ENCODE results near the gene C11orf86. TPM values are rescaled to one million over a fixed set of nuclear protein-coding genes. Genes with fewer than 3 reads are reported as not detected.

The C11orf86 gene
- total RNA-seq, 1 experiment from 2014 or later: 0.25 TPM

DNA sequence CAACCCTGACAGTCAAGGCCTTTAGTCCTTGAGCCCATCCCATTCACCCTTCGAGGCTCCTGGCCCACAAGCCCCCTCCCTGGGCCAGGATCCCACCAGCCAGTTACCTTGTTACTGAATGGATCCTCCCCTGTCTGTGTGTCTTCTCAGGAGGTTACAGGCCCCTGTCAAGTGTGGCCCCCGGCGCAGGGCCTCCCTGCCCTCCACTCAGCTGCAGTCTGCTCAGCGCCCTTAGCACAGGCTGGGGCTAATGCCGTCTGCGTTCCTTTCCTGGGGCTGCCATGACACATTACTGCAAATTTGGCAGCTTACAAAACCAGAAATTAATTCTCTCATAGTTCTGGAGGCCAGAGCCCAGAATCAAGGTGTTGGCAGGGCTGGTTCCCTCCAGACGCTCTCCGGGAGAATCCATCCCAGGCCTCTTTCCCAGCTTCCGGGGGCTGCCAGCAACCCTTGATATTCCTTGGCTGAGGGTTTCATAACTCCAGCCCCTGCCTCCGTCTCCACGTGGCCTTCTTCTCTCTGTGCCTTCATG lies 38.5 kb downstream of the C11orf86 start:
- Histone ChIP-seq H3K79me2 (ENCODE audit: insufficient read depth, low read length) (no peaks in the 10 kb centered on the region), H3K9me2 (ENCODE audit: insufficient read depth) (no peaks in the 10 kb centered on the region), H3K9ac (ENCODE audit: low read length) (no peak overlapping the region), H3K4me3 (replicated peaks in 1 of 2; ENCODE audit: low read depth in 1 of 2, low read length in 2 of 2) (no peak overlapping the region), H3K36me3 (ENCODE audit: control insufficient read depth in 1 of 2, insufficient read depth in 2 of 2, low read length in 2 of 2) (no peaks in the 10 kb centered on the region), H3K27me3 (ENCODE audit: insufficient read depth, low read length) (no peaks in the 10 kb centered on the region), H4K20me1 (ENCODE audit: insufficient read depth) (no peaks in the 10 kb centered on the region), H3K4me1 (ENCODE audit: control insufficient read depth in 1 of 2, insufficient read depth in 2 of 2, low read length in 2 of 2) (no peaks in the 10 kb centered on the region), H2AFZ (ENCODE audit: low read depth, low read length, poor library complexity, severe bottlenecking) (no peak overlapping the region), H3K27ac (ENCODE audit: low read depth, low read length) (no peak overlapping the region), H3K9me3 (ENCODE audit: control insufficient read depth in 1 of 2, insufficient read depth in 1 of 2, low read depth in 1 of 2, low read length in 2 of 2) (no peaks in the 10 kb centered on the region), H3K4me2 (ENCODE audit: low read length) (no peak overlapping the region)
- no peak for ATAC-seq
- no TSS peak for BruUV-seq (replicated peaks)
- intact Hi-C loops (cut with micrococcal nuclease): no loop called here
- ChIA-PET CTCF (interaction anchor here (1.1 kb wide), 1 partner anchor 8 kb away, joined by 6 read pairs; no protein-coding TSS in a partner anchor), RAD21 (ENCODE audit: low non-redundant PET in 1 of 2, low total read pairs in 2 of 2, uncharacterized antibody in 2 of 2, unreplicated experiment in 2 of 2) (interaction anchor here in 1 of 2 experiments (0.6 kb wide), 1 partner anchor 91 kb away, joined by 3 read pairs; no protein-coding TSS in a partner anchor), POLR2A (interaction anchor here (1.4 kb wide), 1 partner anchor 8 kb away, joined by 4 read pairs; no protein-coding TSS in a partner anchor)
- TF ChIP-seq SIN3A (IDR thresholded peaks at IDR 0.05; ENCODE audit: low read depth) (no peak), EZH2phosphoT487 (IDR thresholded peaks at IDR 0.05; ENCODE audit: borderline replicate concordance) (no peak), POLR2A (IDR thresholded peaks at IDR 0.05; ENCODE audit: borderline replicate concordance, extremely low read depth, insufficient read depth, insufficient read length) (no peak), ATF3 (IDR thresholded peaks at IDR 0.05) (no peak), SRF (IDR thresholded peaks at IDR 0.05; ENCODE audit: low read depth) (no peak), CTCF (IDR thresholded peaks at IDR 0.05 in 2 of 3, conservative IDR thresholded peaks at IDR 0.05 in 1 of 3; ENCODE audit: borderline replicate concordance in 1 of 3, insufficient read depth in 1 of 3, low read depth in 2 of 3, low read length in 2 of 3) (no peak), EGR1 (IDR thresholded peaks at IDR 0.05; ENCODE audit: low read depth) (no peak), RAD21 (IDR thresholded peaks at IDR 0.05; ENCODE audit: low read depth) (no peak), ZNF274 (IDR thresholded peaks at IDR 0.05; ENCODE audit: low read depth, low read length) (no peak), ZFX (IDR thresholded peaks at IDR 0.05) (no peak), TCF7L2 (IDR thresholded peaks at IDR 0.05; ENCODE audit: borderline replicate concordance, extremely low read depth, insufficient read depth, insufficient read length) (no peak), CBX3 (IDR thresholded peaks at IDR 0.05; ENCODE audit: low read depth) (no peak)
- TF ChIP-seq, protein P1, sequence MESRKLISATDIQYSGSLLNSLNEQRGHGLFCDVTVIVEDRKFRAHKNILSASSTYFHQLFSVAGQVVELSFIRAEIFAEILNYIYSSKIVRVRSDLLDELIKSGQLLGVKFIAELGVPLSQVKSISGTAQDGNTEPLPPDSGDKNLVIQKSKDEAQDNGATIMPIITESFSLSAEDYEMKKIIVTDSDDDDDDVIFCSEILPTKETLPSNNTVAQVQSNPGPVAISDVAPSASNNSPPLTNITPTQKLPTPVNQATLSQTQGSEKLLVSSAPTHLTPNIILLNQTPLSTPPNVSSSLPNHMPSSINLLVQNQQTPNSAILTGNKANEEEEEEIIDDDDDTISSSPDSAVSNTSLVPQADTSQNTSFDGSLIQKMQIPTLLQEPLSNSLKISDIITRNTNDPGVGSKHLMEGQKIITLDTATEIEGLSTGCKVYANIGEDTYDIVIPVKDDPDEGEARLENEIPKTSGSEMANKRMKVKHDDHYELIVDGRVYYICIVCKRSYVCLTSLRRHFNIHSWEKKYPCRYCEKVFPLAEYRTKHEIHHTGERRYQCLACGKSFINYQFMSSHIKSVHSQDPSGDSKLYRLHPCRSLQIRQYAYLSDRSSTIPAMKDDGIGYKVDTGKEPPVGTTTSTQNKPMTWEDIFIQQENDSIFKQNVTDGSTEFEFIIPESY (IDR thresholded peaks at IDR 0.05; ENCODE audit: extremely low read depth, insufficient replicate concordance, low read length): no peak
- DNase-seq (ENCODE audit: low read depth, low spot score): no peak
